PC-9 (cell line): Measurements from ENCODE around the gene KLK7. TPM values are rescaled to one million over a fixed set of nuclear protein-coding genes. Genes with fewer than 3 reads are reported as not detected.

ENCODE experiments used
- BruUV-seq: library from RNA; stranded (reverse); fragments of 400-500 nt; replicated peaks from 2 replicates; lab custom pipeline; 2021; lab: Mats Ljungman, UMichigan
- CTCF ChIA-PET: fragments of 300-600 bp; sonication (Branson Sonifier 250); formaldehyde crosslinking; loops from one replicate; lab custom pipeline; 2022; ENCODE audit warnings: antibody characterized with exemption; lab: Charles Lee
- POLR2A ChIA-PET: fragments of 300-600 bp; sonication (Branson Sonifier 250); formaldehyde crosslinking; loops from one replicate; lab custom pipeline; 2022; ENCODE audit warnings: antibody characterized with exemption; ENCODE audit not compliant: unreplicated experiment; lab: Charles Lee
- DNase-seq, 2 experiments: peaks; one replicate each; pipeline versions ENCODE4 v3.0.0 to v3.0.0-alpha.2; 2015 to 2022; ENCODE audit warnings: mixed read lengths in 1 of 2
- H2AFZ ChIP-seq: fragments of 200-600 bp; sonication (generic); 2 replicates; pipeline ENCODE4 v1.8.1; 2017; ENCODE audit warnings: antibody characterized with exemption
- H3F3A ChIP-seq: fragments of 200-600 bp; sonication (generic); 2 replicates; pipeline ENCODE4 v1.8.1; 2017; ENCODE audit warnings: antibody characterized with exemption, mild to moderate bottlenecking, low read depth; ENCODE audit not compliant: insufficient read depth
- H3K27ac ChIP-seq: fragments of 200-600 bp; sonication (generic); 2 replicates; pipeline ENCODE4 v1.6.1; 2016; ENCODE audit warnings: mixed run types
- H3K27me3 ChIP-seq: fragments of 200-600 bp; sonication (generic); 2 replicates; pipeline ENCODE4 v1.6.1; 2016; ENCODE audit warnings: low read depth, mixed run types; ENCODE audit not compliant: insufficient read depth
- H3K36me3 ChIP-seq: fragments of 200-600 bp; sonication (generic); 2 replicates; pipeline ENCODE4 v1.6.1; 2016; ENCODE audit warnings: low read depth, mixed run types
- H3K4me1 ChIP-seq: fragments of 200-600 bp; sonication (generic); replicated peaks from 2 replicates; pipeline ENCODE4 v1.6.1; 2016; ENCODE audit warnings: mixed run types; ENCODE audit not compliant: insufficient read depth
- H3K4me2 ChIP-seq: fragments of 200-600 bp; sonication (generic); 2 replicates; pipeline ENCODE4 v1.6.1; 2017; ENCODE audit warnings: mixed run types
- H3K4me3 ChIP-seq: fragments of 200-600 bp; sonication (generic); 2 replicates; pipeline ENCODE4 v1.6.1; 2016; ENCODE audit warnings: mixed run types
- H3K79me2 ChIP-seq: fragments of 200-600 bp; sonication (generic); 2 replicates; pipeline ENCODE4 v1.6.1; 2017; ENCODE audit warnings: low read depth, mixed run types
- H3K9me2 ChIP-seq: fragments of 200-600 bp; sonication (generic); 2 replicates; pipeline ENCODE4 v1.8.1; 2017; ENCODE audit warnings: mild to moderate bottlenecking; ENCODE audit not compliant: insufficient read depth
- H3K9me3 ChIP-seq: fragments of 200-600 bp; sonication (generic); 2 replicates; pipeline ENCODE4 v1.8.1; 2016; ENCODE audit warnings: low read depth; ENCODE audit not compliant: insufficient read depth
- H4K20me1 ChIP-seq: fragments of 200-600 bp; sonication (generic); 2 replicates; pipeline ENCODE4 v1.8.1; 2017; ENCODE audit not compliant: insufficient read depth
- EZH2 ChIP-seq: fragments of 200-600 bp; sonication (generic); IDR thresholded peaks from 2 replicates; pipeline ENCODE4 v1.8.0; 2017; ENCODE audit warnings: antibody characterized with exemption, low read depth
- intact Hi-C: fragments of 100-400 bp; cut with micrococcal nuclease; formaldehyde crosslinking; loops from one replicate; pipeline ENCODE4 v1.10.0; 2022; ENCODE audit not compliant: unreplicated experiment
- total RNA-seq: library from RNA; stranded (reverse); gene quantifications from 2 replicates; pipeline ENCODE4 v1.2.3, GENCODE V29; 2021
- TF ChIP-seq, protein P1 (sequence below): fragments of 200-600 bp; sonication (generic); conservative IDR thresholded peaks from 2 replicates; pipeline ENCODE4 v1.6.1; 2017; ENCODE audit warnings: mixed run types, antibody characterized with exemption, mild to moderate bottlenecking, moderate library complexity

Gene KLK7
- total RNA-seq, 1 experiment from 2014 or later, result 98.1 TPM

DNA sequence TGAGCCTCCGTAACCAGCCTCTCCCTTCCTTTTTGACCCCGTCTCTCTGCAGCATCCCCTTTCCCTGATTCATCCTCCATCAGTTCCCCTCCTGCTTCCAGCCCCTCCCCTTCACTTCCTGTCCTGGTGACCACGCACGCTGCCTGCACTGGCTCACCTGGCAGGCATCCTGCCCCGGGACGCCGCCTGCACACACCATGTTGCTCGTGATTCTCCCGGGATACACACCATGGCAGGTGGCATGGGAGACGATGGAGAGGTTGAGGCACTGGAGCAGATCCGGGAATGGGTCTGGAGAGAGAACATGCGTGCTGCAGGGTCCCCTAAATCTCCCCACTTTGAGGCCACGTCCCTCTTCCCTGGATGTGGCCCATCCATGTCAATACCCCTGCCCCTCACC lies 46.9 kb upstream of the KLK7 start:
- H3K36me3 ChIP-seq, result no peaks in the 10 kb centered on the region
- 0 out of 2 replicates have a peak, but pooled peaks cover 11% of the 10 kb centered on the region for H3K27me3 ChIP-seq
- no peak overlapping the region for H3K4me2 ChIP-seq
- H2AFZ ChIP-seq, result no peak overlapping the region
- H3K4me1 ChIP-seq, result no peaks in the 10 kb centered on the region
- no peak for TF ChIP-seq EZH2
- TF ChIP-seq, protein P1, sequence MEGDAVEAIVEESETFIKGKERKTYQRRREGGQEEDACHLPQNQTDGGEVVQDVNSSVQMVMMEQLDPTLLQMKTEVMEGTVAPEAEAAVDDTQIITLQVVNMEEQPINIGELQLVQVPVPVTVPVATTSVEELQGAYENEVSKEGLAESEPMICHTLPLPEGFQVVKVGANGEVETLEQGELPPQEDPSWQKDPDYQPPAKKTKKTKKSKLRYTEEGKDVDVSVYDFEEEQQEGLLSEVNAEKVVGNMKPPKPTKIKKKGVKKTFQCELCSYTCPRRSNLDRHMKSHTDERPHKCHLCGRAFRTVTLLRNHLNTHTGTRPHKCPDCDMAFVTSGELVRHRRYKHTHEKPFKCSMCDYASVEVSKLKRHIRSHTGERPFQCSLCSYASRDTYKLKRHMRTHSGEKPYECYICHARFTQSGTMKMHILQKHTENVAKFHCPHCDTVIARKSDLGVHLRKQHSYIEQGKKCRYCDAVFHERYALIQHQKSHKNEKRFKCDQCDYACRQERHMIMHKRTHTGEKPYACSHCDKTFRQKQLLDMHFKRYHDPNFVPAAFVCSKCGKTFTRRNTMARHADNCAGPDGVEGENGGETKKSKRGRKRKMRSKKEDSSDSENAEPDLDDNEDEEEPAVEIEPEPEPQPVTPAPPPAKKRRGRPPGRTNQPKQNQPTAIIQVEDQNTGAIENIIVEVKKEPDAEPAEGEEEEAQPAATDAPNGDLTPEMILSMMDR, result no peak
- H4K20me1 ChIP-seq, result no peaks in the 10 kb centered on the region
- no peaks in the 10 kb centered on the region for H3K79me2 ChIP-seq
- intact Hi-C loops, result no loop called here
- H3F3A ChIP-seq, result no peaks in the 10 kb centered on the region; the same call in 1 of the 2 replicates
- BruUV-seq, result no TSS peak
- no peak overlapping the region for H3K27ac ChIP-seq
- POLR2A ChIA-PET, result no interaction called here
- DNase-seq, result peak in 1 of 2 experiments; percentile 13
- CTCF ChIA-PET, result no interaction called here
- H3K4me3 ChIP-seq, result no peak overlapping the region
- no peaks in the 10 kb centered on the region for H3K9me2 ChIP-seq
- no peaks in the 10 kb centered on the region for H3K9me3 ChIP-seq

DNA sequence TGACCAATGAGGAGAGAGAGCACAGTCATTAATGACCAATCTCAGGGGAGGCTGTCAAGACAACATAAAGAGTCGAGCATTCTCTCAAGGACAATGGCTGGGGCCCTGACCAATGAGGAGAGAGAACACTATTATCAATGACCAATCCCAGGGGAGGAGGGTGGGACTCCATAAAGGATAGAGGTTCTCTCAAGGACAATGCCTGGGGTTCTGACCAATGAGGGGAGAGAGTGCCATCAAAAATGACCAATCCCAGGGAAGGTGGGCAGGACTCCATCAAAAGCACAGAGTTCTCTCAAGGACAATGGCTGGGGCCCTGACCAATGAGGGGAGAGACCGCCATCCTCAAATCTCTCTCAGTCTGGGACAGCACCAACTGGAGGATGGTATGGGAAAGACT lies 46.0 kb upstream of the KLK7 start:
- Histone ChIP-seq H3K27ac (no peak overlapping the region), H3K9me2 (no peaks in the 10 kb centered on the region), H2AFZ (no peak overlapping the region), H4K20me1 (no peaks in the 10 kb centered on the region), H3K9me3 (no peaks in the 10 kb centered on the region), H3F3A (no peaks in the 10 kb centered on the region; the same call in 1 of the 2 replicates), H3K4me2 (no peak overlapping the region), H3K79me2 (no peaks in the 10 kb centered on the region), H3K36me3 (no peaks in the 10 kb centered on the region), H3K4me3 (no peak overlapping the region), H3K4me1 (no peaks in the 10 kb centered on the region), H3K27me3 (peaks cover 20% of the 10 kb centered on the region; the same call in 1 of the 2 replicates)
- no peak for DNase-seq
- POLR2A ChIA-PET, result no interaction called here
- no TSS peak for BruUV-seq
- TF ChIP-seq, protein P1, result no peak
- TF ChIP-seq EZH2, result no peak
- intact Hi-C loops, result no loop called here
- CTCF ChIA-PET, result no interaction called here

DNA sequence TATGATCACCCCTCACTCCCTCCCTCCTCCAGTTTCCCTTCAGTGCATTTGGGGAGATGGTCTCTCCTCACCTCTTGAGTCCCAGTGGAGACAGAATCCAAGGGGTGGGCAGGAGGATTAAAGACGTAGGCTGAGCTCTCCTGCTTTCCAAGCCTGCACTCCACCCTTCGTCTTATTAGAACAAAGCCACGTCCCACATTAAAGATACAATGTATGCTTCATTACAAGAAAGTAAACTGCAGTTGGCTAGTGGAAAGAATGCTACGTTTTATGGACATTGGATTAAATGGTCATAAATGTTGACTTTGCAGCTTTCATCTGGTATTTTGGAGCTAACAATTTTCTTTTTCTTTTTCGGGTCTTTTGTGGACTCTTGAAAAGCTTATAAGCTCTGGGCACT lies 44.2 kb upstream of the KLK7 start:
- TF ChIP-seq EZH2, result no peak
- TF ChIP-seq, protein P1, result no peak
- no peaks in the 10 kb centered on the region; the same call in 1 of the 2 replicates for H3F3A ChIP-seq
- no peaks in the 10 kb centered on the region for H3K4me1 ChIP-seq
- no peaks in the 10 kb centered on the region for H4K20me1 ChIP-seq
- no peak overlapping the region for H2AFZ ChIP-seq
- H3K9me2 ChIP-seq, result no peaks in the 10 kb centered on the region
- no peak overlapping the region for H3K4me2 ChIP-seq
- no peak overlapping the region for H3K4me3 ChIP-seq
- intact Hi-C loops, result no loop called here
- H3K36me3 ChIP-seq, result no peaks in the 10 kb centered on the region
- H3K27me3 ChIP-seq, result peaks cover 22% of the 10 kb centered on the region; the same call in 1 of the 2 replicates
- no peak overlapping the region for H3K27ac ChIP-seq
- CTCF ChIA-PET, result interaction anchor here (0.5 kb wide), 1 partner anchor 188 kb away, joined by 3 read pairs; no protein-coding TSS in a partner anchor
- H3K79me2 ChIP-seq, result no peaks in the 10 kb centered on the region
- H3K9me3 ChIP-seq, result no peaks in the 10 kb centered on the region
- BruUV-seq, result no TSS peak
- POLR2A ChIA-PET, result no interaction called here
- DNase-seq, result peak in 1 of 2 experiments; percentile 22
